ENCODE results near the gene MYLIP.
"Not testable (repeated sequence)": the region's sequence is repeated elsewhere in the genome, so short reads cannot be mapped to it uniquely, and the experiment has no call there.

Gene MYLIP

DNA sequence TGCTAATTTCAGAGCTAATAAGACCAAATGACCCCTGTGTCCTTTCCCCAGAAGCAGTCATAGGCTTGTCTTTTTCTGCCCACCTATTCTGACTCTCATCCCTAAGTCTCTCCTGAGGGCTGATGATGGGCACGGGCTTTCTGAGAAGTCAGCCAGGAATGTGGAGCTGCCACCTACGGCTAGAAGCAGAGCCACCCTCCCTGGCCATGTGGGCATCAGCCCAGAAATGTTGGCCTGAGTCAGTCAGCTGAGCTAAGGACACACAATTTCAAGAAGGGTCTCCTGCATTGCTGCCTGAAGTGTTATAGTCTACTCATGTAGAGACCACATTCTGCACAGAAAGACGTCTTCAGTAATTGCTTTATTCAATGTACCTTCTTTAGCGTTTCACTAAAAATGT lies 17.1 kb downstream of the MYLIP start:
- DNase-seq: no peak

DNA sequence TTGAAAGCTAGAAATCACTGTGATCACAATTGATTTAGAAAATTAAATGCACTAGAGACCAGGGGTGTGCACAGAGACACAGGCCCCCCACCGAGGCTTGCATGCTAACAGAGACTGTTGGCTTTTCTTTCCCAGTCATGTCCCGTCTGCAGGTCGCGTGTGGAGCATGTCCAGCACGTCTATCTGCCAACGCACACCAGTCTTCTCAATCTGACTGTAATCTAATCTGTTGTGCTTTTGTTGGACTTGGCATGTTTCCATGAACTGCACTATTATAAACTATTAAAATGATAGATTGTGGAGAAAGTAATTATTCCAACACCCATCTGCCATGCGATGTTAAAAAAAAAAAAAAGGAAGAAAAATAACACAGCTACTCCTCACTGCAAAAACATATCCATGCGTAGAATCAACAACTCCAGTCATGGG lies 17.7 kb downstream of the MYLIP start:
- DNase-seq: no peak

DNA sequence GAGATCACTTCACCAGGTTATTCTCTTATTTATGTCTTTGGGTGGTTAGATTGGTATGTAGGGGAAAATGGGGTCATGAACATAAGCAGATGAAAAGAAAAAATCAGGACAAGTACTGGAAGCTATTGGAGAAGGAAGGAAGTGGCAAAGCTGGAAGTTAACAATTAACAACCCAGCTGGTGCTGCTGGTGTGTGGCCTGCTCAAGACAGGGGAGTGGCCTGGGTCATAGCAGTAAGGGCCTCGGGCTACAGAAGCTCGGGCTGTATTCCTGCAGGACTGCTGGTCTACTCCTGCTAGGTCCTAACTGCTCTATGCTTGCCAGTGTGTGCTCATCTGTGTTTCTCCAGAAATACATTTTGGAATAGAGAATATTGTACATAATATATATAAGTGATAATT lies 19.6 kb downstream of the MYLIP start:
- DNase-seq: no peak

DNA sequence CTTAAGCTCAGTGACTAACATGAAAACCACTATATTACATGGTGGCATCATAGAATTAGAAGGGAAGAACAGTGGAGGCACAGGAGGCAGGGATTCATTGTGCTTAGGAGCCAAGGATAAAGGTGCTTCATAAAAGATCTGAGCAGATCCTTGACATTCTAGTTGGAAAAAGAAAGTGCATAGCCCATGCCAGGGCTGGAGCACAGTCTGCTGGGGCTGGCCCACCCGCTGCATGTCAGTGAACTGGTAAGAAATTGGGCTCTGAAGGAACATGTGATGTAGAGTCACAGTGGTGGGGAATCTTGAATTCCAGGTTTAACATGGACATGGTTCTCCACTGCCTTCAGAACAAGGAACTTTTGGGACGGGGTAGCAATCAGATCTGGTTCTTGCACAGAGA lies 20.4 kb downstream of the MYLIP start:
- DNase-seq: no peak

DNA sequence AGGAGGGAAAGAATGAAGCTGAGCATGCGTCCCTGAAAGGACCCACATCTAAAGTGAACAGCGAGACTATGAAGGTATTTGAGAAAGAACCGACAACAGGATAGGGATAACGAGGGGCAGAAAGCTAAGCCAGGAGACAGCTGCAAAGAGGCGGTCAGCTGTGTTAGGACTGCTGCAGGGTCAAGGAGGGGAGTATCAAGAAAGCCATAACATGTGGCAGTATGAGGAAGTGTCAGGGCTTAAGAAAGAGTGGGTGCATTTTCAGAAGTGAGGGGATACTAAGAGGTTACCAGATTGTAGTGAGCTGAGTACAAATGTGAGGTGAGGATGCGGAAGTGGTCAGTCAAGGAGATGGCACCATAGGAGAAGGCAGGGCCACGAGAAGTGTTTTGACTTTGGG lies 21.2 kb downstream of the MYLIP start:
- DNase-seq: no peak

DNA sequence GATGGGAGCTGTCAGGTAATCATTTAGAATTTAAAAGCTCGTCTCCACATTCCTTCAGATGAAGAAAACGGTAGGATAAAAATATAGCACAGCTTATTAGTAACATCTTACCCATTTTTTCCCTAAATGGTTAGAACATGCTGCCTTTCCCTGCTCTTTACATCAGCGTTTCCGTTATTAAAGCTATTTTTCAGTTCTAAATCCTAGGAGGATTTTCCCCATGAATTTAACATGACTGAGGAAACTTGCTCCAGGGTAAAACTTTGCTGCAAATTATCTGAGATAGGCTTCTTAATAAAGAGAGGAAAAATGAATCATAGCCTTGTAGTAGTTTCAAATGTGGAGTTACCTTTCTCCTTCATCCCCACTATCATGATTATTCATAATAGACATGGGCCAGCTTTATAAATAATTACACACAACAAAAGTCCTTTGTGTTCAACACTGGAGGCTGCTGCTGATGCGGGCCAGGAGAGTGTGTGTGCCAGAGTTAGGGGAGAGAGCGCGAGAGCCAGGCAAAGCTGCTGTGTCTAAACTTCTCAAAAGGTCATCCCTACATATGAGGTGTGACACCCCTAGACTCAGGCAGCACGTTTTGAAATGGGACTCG lies 24.4 kb downstream of the MYLIP start:
- no peak for DNase-seq

DNA sequence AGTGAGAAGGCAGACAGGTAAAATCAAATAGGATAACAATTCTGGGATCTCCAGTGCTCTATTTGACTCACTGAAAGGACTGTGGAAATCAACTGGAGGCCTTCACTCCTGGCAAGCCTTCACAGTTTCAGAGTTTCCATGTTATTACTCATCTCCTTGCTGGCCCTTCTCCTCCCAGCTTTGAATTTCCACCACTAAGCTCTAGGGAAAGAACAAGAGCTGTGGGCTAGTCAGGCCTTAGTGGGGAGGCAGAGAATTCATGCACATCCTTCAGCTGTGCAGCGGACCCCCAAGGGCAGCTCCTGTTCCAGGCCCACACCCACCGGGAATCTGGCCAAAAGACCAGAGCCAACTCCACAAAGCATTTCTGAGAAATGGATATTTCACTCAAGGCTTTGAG lies 26.0 kb downstream of the MYLIP start:
- no peak for DNase-seq

DNA sequence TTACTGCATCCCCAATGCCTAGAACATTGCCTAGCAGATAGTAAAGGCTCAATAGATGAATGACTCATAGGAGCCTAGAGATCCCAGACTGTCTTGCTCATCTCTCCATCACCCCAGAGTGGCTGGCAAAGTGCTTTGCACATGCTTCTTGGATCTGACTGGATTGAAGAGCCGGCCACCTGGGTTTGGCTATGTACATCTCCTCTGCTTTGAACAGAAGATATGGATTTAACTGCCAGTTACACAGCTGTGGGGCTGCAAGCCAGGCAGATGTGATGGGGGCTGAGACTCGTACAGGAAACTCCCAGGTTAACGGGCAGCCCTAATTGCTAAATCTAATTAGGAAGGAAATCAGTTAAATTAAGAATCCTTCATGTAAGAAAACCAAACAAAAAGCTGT lies 28.6 kb downstream of the MYLIP start:
- DNase-seq: no peak

DNA sequence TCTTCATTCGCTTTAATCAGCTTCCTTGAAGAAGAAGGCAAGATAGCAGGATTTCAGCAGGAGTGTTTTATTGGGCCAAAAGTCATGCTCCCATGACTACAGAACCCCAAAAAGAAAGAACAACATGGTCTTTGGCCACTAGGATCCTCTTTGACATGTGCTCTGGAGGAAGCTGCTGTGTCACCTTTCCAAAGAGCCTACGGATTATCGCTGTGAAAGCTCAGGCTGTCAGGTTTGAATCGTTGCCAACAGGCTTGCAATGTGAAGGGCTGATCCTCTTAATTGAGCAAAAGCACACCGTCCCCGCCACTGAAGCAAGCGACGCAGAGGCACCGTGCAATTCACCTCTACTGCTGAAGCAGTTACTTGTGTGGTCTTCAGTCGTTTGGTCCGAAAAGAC lies 29.0 kb downstream of the MYLIP start:
- DNase-seq: no peak

DNA sequence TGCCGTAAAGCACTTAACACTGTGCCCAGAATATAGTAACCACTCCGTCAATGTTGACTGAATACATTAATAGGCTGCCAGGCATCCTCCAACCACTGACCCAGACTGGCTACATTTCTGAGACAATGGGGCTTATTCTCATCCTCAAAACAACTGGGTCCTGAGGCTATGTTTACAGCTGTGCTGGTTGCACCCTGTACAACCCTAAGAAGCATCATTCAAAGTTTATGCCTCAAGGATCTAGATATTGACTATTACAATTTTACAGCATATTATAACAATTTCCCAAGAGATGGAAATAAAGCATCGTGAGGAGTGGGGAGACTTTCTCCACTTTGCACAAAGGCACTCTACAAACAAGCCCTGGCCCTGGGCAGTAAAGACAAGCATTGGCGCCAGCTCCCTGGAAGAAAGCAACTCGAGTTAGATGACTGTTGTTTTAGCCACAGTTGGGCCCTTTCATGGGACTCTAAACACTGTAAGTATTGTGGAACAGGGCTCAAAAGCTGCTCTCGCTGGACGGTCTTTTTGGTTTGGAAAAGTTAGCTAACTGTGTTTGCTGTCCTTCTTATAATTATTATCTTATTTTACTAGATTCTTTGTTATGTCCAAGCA lies 30.2 kb downstream of the MYLIP start:
- no peak for DNase-seq

DNA sequence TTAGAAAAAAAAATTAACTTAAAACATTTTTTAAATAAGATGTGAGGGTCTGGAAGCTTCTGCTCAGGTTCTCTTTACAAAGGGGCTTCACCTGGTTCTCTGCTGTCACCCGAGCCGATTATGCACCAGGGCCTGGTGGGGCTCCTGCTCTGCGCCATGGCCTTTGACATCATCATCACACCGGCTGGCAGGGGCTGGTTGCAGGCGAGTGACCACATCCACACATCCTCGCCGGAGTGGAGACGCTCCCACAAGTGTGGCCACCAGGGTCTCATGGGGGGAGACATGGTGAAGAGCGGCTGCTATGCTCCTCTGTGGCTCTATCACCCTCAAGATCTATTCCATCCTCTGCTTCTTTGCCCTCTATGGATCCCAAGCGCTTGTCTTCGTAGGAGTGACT lies 31.9 kb downstream of the MYLIP start:
- no peak for DNase-seq

DNA sequence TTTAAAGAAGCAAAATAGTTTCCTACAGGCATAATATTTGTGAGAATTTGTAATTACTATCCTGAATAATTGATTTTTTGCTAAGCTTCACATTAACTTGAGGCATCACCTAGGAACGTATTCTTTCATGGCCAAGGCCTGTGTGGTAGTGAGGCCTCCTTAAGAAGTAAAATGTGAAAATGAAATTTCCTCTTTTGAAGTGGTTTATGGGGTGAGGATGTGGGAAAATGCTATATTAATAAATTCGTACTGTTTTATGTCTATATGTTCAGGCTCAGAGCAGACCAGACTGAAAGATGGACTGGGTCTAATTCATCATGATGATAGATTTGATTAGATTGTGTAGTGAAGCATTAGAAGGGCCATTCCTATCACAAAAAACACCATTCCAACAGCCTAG lies 33.1 kb downstream of the MYLIP start:
- no peak for DNase-seq

DNA sequence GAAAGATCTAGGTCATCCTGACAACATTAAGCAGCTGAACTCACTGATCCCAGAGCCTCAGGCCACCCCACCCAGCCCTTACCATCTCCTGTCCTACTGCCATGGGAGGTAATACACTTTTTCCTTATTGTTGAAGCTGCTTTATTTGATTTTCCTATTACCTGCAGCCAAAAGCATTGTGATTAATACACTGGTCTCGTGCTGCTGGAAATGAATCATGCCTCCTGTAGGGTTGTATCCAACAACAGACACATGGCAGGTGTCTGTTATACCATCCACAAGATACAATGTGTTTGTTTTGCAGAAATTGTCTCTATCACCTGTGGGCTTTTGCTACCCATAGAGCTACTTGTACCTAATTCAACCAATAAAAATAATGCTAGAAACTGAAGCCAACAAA lies 34.2 kb downstream of the MYLIP start:
- DNase-seq: no peak

DNA sequence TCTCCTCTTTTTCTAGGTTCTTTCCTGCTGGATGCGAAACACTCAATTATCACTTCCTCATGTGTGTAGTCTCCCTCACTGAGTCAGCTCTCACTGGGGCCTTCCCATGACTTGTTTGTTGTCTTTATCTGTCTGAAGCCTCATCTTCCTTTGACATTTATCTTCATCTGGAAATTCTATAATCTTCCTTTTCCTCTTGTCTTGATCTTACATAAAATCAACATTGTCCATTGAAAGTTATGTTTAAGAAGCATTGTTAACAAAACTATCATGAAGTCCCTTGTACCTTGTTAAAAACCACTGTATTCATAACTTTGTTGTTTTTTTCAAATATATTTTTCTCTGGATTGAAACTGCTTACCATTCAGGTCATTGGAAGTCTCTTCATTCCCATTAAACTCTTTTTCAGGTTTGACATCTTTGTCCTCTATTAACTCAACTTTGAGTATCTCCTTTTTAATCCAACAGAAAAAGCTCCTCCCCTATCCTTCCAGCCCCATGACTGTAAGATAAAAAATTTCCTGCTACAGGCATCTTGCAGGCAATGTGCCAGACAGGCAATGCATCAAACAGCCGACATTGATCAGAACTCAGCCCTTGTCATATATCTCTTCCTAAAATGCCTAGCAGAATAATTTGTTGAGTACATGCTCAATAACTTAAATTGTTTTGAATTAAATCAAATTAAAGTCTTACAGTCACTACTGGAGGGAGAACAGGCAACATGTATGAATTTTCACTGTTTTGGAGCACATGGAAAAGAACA lies 34.8 kb downstream of the MYLIP start:
- DNase-seq: no peak

DNA sequence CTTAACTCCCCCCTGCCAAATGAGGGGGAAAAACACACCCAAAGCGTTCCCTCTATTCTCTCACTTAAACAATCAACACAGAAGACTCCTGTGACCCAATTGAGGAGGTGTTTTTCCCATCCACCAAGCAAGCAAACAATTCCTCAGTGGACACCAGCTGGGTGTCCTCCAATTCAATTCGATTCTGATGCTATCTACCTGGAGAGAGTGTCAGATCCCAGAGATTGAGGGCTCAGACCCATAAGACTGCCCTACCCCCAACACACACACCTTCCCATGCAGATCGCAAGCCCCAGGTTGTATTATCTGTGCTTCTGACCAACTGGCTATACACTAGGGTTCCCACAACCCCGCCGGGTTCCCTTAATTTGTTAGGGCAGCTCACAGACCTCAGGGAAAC lies 36.8 kb downstream of the MYLIP start:
- DNase-seq: no peak

DNA sequence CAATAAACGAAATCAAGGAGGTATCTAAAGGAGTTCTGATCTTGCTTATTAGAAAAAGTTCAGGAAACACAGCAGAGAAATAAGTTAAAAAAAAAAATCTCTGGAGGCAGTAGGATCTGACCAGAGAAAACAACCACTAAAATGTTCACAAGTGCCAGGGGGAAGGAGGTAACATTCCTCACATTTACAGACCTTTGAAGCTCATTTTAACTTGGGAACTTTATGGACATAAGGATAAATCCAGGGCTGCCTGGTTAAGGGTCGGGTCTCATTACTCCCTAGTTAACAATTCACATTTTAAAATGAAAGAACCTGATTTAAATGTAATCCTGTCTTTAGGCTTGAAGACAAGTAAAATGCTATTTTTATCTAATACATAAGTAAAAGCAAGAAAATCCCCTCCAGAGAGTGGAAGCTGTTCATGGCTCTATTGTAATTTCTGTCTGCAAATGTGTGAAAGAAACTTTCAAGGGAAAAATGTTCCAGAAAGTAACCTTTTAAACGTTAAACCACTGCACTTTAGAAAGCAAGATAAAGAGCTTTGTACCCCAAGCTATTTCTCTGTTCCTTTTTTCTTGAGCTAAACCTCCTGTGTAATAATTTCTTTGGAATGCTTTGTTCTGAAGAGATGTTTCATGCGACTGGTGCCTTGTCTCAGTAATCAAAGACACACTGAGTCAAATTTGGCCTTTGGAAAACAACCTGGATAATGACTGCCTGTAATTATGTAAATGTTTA lies 38.2 kb downstream of the MYLIP start:
- no peak for DNase-seq

DNA sequence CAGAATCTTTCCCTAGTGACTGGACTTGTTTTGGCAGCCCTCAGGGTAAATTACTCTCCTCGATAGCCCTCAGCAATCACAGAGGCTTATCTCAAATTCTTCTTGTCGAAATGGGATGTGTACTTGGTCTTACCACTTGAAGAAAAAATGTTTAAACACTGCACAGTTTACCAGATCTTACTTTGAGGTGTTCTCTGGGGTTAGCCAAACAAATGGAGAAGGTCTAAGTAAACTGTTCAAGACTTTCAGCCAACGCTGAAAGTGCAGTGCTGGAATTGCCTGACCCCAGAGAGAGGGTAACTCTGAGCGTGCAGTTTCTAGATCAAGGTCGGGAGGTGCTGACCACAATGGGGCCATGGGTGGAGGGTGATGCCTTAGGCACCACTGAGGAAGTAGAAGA lies 39.2 kb downstream of the MYLIP start:
- DNase-seq: no peak

DNA sequence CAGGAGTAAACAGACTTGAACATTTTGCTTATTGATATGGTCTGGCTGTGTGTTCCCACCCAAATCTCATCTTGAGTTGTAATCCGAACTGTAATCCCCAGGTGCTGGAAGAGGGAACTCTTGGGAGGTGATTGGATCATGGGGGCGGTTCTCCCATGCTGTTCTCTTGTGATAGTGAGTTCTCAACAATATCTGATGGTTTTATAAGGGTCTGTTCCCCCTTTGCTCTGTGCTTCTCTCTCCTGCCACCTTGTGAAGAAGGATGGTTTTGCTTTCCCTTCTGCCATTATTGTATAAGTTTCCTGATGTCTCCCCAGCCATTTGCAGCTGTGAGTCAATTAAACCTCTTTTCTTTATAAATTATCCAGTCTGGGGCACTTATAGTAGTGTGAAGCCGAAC lies 40.0 kb downstream of the MYLIP start:
- no peak for DNase-seq

DNA sequence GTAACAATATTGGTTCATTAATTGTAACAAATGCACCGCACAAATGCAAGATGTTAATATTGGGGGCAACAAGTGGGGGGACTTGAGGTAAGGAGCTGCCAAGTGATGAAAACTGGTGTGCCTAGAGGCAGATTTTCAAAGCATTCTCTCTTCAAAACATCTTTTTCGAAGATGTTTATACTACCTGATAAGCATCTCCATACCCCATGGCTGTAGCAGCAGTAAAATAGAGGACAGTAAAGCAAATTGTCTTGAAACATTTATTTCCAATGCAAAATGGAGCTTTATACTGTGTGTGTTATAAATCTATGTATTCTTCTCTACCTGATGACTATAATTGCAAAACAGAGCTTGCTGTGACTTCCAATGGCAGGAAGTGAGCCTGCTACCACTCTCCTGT lies 42.5 kb downstream of the MYLIP start:
- no peak for DNase-seq

DNA sequence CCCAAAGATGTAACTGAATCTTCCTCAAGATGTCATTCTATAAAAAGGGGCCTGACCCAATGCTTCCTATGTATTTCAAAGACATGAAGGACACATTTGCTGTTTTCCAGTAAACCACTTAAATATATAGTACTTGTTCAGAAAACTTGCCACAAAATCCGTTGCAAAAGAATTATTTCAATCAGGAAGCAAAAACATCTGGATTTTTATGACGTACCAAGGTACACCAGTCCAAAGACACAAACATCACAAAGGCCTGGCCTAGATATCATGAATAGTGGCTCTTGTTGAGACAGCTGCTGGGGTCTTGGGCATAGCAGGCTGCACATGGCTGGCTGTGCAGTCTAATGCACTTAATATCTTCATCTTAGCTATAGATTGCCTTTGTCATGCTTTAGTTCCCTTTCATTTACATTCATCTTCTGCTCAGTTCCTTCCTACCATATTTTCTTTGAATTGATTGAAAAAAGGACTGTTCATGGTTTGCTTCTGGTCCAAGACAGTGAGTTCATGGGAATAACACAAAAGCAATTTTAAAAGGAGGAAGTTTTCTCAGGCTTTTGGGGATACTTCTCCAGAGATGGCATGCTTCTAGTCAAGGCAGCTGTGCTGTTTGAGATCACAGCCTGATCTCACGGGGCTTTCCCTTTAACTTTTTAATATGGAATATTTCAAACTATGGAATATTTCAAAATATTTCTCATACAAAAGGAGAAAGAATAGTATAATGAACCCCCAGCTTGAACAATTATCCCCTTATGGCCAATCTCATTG lies 44.5 kb downstream of the MYLIP start:
- no peak for DNase-seq

DNA sequence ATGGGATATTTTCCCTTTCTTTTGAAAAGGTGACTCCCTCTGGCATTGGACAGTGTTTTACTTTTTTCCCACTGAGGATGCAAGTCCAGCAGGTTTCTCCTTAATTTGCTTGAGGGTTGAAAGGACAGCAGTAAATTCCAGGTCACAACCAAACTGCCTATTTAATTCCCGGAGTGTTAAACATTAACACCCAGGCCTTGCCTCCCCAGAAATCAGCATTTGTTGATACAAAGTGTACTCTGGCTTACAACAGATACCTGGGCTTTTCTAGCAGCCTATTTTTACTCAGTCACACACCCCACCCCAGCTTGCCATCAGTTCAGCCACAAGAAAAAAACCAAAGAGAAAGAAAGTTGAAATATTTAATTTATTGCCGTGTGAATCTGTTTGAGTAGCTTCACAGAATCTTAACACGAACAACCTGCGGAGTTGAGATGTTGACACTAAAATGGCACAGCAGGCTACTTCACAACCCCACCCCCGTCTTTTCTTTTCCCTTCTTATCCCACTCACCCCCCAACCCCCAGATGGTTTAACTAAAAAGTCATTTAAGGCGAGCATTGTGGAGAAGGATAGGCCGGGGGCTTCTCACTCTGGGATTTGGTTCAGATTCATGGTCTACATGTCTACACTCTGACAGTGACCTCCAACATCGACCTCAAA lies 45.7 kb downstream of the MYLIP start:
- DNase-seq: no peak

DNA sequence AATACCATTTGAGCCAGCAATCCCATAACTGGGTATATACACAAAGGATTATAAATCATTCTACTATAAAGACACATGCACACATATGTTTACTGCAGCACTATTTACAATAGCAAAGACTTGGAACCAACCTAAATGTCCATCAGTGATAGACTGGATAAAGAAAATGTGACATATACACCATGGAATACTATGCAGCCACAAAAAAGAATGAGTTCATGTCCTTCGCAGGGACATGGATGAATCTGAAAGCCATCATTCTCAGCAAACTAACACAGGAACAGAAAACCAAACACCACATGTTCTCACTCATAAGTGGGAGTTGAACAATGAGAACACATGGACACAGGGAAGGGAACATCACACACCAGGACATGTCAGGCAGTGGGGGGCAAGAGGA lies 47.7 kb downstream of the MYLIP start:
- DNase-seq: not testable (repeated sequence)

DNA sequence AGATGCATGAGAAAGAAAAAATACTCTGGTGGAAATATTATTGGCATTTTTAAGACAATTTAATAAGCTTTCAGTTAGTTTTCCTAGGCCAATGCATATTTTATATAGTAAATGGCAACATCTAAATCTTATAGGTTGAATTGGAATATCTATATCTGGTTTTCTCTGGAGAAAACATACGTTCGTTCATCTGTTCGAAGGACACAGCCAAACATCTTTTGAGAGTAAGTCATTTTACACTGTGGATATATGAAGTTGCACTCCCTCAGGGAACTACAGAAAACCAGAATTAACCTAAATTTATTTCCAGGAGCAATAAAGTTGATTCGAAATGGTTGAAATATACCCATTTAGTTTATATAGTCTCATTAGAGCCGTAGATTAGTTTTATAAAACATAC lies 49.0 kb downstream of the MYLIP start:
- DNase-seq: no peak
